Lower leg skin (tissue), 4 donors: Measurements from ENCODE around the gene ITGAD. TPM values are rescaled to one million over a fixed set of nuclear protein-coding genes. Genes with fewer than 3 reads are reported as not detected.
A peak's percentile ranks its signal among the peaks of the same experiment; 100 is the strongest.

Experiments used
- DNase-seq, 2 donors: peaks; one replicate each; pipeline ENCODE4 v3.0.0-alpha.2; 2019; ENCODE audit warnings: low spot score in 2 of 2
- H3K4me3 ChIP-seq: fragments of 200-600 bp; sonication (generic); 2 replicates; pipeline ENCODE4 v1.5.1; 2017; ENCODE audit warnings: mild to moderate bottlenecking, low read depth; ENCODE audit not compliant: poor library complexity, severe bottlenecking
- CTCF ChIP-seq, 3 donors: fragments of 450-650 bp; IDR thresholded peaks; one replicate each; pipeline ENCODE4 v1.5.1; 2016; ENCODE audit warnings: antibody characterized with exemption in 3 of 3, mild to moderate bottlenecking in 3 of 3, moderate library complexity in 2 of 3
- POLR2A ChIP-seq, 2 donors: fragments of 450-650 bp; IDR thresholded peaks; one replicate each; pipeline ENCODE4 v1.6.1; 2016 to 2017; ENCODE audit warnings: antibody characterized with exemption in 2 of 2, mild to moderate bottlenecking in 1 of 2, moderate library complexity in 1 of 2
- WGBS, 2 donors: methylation state at CpG; one replicate each; pipeline ENCODE4 v1.1.5; 2018; 5-methylcytosine and 5-hydroxymethylcytosine counted together
- intact Hi-C: fragments of 100-400 bp; cut with DNase I; formaldehyde crosslinking; loops from one replicate; pipeline ENCODE4 v1.15.0; 2023; ENCODE audit warnings: low total_unique reads
- total RNA-seq, 4 donors: library from RNA; depleted of rRNA; stranded (reverse); fragments of >200 nt; gene quantifications; one replicate each; pipeline ENCODE4 v1.1.0, GENCODE V29; 2016

Gene ITGAD
- total RNA-seq, 4 donors from 2014 or later = not detected

GRCh38 chr16:31351246-31351941, 41.7 kb upstream of the ITGAD start:
- DNase-seq = no peak
- no peak for TF ChIP-seq POLR2A (IDR thresholded peaks at IDR 0.05)
- TF ChIP-seq CTCF (IDR thresholded peaks at IDR 0.05) = no peak
- intact Hi-C loops = no loop called here
- no peak overlapping the region for H3K4me3 ChIP-seq
- 70 to 73% methylated on average over 19 of the region's 19 CpGs for WGBS, 2 donors

- H3K4me3 ChIP-seq = no peak overlapping the region
- no peak for DNase-seq
- 46 to 62% methylated on average over 6 of the region's 6 CpGs for WGBS, 2 donors
- TF ChIP-seq POLR2A (IDR thresholded peaks at IDR 0.05) = no peak
- TF ChIP-seq CTCF (IDR thresholded peaks at IDR 0.05) = no peak
- intact Hi-C loops = no loop called here
Observed at GRCh38 chr16:31351942-31352325, 41.2 kb upstream of the ITGAD start.

GRCh38 chr16:31352376-31353115, 40.6 kb upstream of the ITGAD start:
- 80 to 85% methylated on average over 22 of the region's 22 CpGs for WGBS, 2 donors
- H3K4me3 ChIP-seq = no peak overlapping the region
- no peak for DNase-seq
- intact Hi-C loops = no loop called here
- no peak for TF ChIP-seq POLR2A (IDR thresholded peaks at IDR 0.05)
- no peak for TF ChIP-seq CTCF (IDR thresholded peaks at IDR 0.05)

- no peak within 1 kb of the TSS for H3K4me3 ChIP-seq
- intact Hi-C loops = no loop called here
- TF ChIP-seq CTCF (IDR thresholded peaks at IDR 0.05) = no peak
- TF ChIP-seq POLR2A (IDR thresholded peaks at IDR 0.05) = no peak
- WGBS, 2 donors = 26 to 30% methylated on average over 9 to 10 of the region's 10 CpGs
- peak; percentile 66 to 90 for DNase-seq
Observed at GRCh38 chr16:31354394-31355291, 38.5 kb upstream of the ITGAD start, which contains the start of gene ITGAX. Gene ITGAX, plus strand, starts transcription at chr16:31355176. Its CDS starts 79 bp downstream, at chr16:31355255.

GRCh38 chr16:31355431-31356100, 37.6 kb upstream of the ITGAD start:
- no peak for TF ChIP-seq CTCF (IDR thresholded peaks at IDR 0.05)
- TF ChIP-seq POLR2A (IDR thresholded peaks at IDR 0.05) = no peak
- 72 to 77% methylated on average over 14 of the region's 14 CpGs for WGBS, 2 donors
- H3K4me3 ChIP-seq = no peak overlapping the region
- no peak for DNase-seq
- intact Hi-C loops = no loop called here
